IPS DF 4.7 (cell line): ENCODE measurements around the gene DPEP3.
"Not testable (repeated sequence)": the region's sequence is repeated elsewhere in the genome, so short reads cannot be mapped to it uniquely, and the experiment has no call there.

Experiments used
- DNase-seq: peaks from one replicate; pipeline ENCODE4 v3.0.0-alpha.2; 2013; ENCODE audit warnings: low spot score; ENCODE audit errors: extremely low read depth

Gene DPEP3

DNA sequence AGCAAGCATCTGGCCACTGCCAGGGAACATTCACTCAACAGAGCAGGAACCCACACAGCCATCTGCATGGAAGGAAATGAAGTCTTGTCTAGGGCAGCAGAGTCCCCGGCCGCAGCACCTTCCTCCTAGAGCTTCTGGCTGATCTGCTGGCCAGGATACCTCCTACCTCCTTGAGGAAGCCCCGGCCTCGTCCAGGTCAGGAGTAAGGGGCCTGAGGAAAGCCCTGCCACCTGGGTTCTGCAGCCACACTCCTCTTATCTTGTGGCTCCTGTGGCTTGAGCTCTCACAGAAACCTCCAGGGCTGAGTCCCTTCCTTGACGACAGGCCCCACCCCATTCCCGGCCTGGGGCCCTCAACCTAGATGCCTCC lies 13.7 kb upstream of the DPEP3 start:
- not testable (repeated sequence) for DNase-seq

DNA sequence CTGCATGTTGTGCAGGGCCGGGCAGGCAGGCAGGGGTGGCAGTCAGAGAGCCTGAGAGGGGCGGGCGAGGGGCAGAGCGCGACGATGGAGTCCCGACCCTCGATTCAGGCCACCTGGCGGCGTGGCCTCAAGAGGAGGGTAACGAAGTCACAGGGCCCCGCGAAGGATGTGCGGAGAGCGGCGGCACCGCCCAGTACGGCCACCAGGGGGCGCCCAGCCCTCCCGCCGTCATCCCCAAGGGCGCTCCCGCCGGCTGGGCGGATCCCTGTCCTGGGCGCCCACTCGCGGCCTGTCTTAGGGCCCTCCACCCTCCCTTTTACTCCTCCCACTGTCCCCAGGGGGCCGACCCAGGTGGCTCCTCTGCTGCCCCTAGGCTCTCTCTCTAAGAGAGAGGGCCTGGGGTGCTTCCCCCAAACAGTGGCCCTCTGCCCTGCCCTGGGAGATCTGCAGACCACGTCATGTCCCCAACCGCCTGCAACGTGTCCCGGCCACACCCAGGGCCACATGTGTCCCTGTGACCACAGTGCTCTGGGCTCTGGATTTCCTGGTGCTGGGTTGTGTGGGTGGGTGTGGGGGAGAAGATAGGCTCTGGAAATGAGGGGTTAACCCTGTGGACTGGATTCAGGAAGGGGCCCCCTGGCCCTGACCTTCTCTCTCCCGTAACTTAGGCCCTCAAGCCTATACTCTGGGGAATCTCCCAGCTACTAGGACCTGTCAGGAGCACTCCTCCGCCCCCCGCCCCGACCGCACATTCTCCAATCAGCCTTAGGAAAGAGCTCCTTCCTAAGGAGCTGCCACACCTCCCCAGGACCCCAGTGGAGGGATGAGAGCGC lies 13.1 kb upstream of the DPEP3 start:
- no peak for DNase-seq

DNA sequence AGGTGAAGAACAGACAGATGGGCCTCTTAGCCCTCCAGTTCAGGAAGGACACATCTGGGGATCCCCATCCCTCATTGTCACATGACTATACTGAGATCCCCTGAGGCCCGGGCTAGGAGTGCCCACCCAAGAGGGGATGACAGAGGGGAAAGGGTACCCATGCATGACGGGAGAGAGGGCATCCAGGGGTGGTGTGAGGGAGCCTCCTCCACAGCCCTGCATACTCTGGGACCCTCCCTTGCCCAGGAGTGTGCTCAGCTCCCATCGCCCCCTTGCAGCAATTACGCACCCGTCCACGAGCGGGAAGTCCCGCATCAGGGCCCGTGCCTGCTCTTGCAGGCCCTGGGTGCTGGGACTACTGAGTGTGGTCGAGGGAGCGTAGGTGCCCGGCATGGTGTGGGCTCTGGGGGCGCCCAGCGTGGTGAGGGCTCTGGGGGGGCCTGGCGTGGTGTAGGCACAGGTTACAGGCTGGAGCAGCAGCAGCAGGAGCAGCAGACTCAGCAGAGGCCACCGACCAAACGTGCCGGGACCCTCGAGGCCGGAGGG lies 12.4 kb upstream of the DPEP3 start:
- DNase-seq: no peak

DNA sequence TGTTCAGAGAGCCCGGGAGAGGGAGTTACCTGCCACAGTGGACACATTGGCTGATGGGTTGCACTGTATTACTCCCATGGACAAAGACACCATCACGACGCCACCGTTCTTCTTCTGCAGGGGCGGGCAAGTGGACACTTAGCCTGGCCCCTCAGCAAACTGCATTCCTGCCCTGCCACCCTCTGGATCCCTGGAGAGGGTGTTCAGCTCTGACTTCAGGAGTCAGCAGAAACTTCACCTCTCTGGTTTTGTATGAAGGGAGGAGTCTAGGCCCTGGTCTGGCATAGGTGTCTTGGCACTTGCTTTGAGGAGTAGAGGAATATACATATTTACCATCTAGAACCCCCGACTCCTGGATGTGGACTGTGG lies 9.7 kb upstream of the DPEP3 start:
- DNase-seq: no peak

DNA sequence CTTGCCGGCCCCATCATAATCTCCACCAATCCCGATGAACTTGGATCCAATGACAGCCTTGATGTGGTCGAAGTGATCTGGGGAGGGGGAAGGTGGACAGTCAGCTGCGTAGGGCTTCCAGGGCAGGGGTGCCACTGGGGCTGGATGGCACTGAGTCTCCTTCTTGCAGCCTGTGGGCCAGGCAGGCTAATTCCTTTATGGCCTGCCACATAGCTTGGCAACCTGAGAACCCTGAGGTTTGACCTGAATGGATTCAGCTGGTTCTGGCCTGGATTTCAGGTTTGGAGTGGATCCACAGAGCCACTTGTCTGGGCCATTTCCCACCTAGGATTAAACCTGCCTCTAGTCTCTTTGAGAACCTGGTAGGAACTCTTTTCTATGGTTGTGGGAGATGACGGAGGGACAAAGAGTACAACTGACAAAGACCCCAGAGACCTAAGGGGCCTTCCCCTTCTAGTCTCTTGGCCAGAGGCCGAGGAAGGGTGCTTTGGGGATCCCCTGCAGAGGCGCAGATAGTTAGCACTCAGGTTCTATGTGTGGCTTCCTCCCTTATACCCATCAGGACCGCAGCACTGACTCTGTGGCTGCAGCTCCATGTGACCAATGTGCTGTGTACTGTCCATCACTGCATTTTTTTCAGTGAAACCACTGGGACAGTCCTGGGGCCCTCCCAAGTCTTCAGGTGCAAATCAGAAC lies 9.2 kb upstream of the DPEP3 start:
- DNase-seq: no peak

DNA sequence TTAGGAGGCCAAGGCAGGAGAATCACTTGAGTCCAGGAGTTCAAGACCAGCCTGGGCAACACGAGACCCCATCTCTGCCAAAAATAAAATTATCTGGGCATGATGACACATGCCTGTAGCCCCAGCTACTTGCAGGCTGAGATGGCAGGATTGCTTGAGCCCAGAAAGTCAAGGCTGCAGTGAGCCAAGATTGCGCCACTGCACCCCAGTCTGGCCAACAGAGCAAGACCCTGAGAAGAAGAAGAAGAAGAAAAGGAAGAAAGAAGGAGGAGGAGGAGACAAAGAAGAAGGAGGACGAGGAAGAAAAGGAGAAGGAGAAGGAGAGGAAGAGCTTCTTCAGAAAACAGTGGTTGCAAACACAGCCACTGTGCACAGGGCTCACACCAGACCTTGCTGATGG lies 8.4 kb upstream of the DPEP3 start:
- no peak for DNase-seq

DNA sequence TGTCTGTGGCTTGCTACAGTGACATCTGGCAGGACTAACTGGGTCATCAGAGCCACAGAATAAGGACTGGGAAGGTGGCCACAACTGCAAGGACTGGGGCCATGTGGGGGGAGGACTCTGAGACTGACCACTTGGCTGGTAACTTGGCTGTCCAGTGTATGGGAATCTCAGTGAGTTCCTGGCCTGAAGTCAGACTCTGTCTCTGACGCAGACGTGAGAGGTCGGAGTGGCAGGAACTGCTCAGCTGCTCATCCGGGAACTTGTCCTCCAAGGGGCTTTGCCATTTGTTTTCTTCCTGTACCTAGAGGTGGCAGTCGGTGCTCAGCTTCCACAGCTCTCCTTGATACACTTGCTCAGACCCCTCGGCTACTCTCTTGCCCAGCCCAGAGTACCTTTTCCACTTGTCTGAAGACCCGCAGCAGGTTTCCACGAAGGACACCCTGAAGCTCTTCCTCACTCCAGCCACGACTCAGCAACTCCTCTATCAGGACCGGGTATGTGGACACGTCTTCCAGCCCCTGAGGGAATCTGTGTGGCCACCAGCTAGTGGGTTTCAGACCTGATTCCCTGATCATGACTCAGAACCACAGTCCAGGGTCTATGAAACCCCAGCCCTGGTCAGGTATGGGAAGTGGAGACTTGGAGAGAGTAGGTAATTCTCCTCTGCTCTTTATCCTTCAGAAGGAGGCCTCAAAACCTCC lies 7.3 kb upstream of the DPEP3 start:
- no peak for DNase-seq

DNA sequence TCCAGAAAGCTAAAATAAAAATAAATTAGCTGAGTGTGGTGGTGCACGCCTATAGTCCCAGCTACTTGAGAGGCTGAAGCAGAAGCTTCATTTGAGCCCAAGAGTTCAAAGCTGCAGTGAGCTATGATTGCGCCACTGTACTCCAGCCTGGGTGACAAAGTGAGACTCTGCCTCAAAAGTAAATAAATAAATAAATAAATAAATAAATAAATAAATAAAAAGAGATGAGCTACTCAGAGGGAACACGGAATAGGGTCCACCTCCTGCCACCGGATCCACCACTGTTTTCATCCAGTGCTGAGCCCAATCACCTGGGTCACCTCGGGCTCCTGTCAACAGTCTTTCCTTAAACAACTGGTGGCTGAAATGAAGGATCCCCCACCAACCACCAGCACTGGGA lies 6.7 kb upstream of the DPEP3 start:
- no peak for DNase-seq

DNA sequence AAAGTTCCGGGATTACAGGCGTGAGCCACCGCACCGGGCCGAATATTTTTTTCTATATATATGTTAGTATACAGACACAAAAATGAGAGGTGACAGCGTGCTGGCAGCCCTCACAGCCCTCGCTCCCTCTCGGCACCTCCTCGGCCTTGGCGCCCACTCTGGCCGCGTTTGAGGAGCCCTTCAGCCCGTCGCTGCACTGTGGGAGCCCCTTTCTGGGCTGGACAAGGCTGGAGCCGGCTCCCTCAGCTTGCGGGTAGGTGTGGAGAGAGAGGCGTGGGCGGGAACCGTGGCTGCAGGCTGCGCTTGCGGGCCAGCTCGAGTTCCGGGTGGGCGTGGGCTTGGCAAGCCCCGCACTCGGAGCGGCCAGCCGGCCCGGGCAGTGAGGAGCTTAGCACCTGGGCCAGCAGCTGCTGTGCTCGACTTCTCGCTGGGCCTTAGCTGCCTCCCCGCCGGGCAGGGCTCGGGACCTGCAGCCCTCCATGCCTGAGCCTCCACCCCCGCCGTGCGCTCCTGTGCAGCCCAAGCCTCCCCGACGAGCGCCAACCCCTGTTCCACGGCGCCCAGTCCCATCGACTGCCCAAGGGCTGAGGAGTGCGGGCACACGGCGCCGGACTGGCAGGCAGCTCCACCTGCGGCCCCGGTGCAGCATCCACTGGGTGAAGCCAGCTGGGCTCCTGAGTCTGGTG lies 1.9 kb upstream of the DPEP3 start:
- DNase-seq: no peak

DNA sequence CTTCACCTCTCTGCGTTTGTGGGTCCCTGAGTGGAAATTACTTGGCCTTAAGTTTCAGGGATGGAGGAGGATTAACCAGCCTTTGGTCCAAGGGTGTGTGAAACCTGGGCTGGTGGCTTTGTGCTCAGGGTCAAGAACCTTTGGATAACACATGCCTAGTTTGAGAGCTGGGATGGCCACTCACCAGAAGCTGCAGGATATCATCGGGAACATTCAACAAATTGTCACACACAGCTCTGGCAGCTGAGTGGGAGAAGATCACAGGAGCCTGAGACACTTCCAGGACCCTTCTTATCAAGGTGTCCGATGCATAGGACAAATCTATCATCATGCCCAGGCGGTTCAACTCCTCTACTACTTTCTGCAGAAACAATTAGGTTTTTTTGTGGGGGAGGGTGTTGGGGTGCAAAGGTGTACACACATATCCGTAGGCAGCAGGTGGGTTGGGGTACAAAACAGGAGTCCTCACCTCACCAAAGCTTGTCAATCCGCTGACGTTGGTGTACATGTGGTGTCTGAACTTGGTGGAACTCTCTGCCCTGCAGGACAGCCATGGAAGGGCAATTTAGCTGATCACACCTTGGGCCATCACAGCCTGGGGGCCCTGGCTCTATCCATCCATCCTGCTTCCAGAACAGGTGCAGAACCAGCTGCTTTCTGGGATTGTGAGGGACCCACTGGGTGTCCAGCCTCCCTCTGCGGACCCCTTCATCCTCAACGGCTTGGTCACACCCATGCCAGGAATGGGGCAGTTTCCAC lies 2.7 kb downstream of the DPEP3 start:
- no peak for DNase-seq

DNA sequence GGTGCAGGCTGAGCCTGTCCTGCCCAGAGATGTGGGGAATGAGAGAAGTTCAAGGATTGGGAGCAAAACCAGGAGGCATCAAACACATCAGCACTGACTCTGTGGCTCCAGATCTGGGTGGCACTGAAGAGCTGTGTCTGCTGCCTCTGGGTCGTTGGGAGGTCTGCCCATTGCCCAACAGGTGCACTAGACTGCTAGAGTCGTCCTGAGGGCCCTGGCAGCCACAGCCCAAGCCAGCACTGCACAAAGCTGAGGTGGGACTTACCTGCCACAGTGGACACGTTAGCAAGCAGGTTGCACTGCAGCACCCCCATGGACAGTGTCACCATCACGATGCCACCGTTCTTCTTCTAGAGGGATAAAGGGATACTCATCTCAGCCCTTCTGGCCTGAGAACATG lies 3.3 kb downstream of the DPEP3 start:
- no peak for DNase-seq

DNA sequence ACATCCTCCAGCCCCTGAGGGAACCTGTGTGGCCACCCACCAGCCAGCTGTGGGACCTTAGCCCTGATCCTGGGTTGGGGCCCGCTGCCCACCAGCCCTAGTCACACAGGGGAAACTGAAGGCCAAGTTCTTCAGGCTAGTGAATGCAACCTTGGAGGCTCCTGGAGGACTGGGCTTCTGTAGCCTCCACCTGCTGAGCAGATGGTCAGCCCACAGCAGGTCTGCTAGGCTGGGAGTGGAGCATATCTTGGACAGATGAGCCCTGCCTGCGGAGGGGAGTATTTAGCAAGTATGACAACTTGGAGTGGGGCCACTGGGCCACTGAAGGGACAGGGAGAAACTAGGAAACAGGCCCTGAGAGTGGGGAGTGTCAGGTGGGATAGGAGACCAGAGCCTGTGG lies 4.1 kb downstream of the DPEP3 start:
- no peak for DNase-seq

DNA sequence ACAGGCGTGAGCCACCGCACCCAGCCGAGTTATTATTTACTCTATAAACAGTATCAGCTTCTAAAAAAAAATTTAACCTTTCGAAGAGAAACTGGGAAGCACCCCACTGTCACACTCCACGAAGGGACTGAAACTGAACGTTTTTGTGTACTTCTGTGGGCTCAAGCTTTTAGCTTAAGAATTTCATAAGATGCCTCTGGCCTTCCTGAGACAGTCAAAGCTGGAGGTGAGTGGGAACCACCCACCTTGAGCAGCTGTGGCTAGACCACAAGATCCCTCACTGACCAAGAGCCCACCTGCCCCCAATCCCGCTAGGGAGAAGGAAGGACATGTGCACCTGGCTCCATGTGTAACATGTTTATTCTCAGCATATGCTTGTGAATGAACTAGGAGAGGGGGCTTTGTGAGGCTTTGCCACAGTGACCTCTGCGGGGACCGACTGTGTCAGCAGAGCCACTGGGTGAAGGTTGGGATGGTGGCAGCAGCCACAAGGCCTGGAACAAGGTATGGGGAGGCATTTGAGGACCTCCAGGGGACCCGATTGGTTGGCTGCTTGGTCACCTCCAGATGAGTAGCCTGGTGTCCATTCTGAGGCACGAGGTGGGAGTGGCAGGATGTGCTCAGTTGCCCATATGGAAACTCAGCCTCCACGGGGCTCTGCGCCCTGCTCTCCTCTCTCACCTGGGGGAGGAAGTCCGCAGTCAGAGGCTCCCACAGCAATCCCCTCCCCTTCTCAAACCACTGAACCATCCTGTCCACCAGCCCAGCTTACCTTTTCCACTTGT lies 4.8 kb downstream of the DPEP3 start:
- no peak for DNase-seq

DNA sequence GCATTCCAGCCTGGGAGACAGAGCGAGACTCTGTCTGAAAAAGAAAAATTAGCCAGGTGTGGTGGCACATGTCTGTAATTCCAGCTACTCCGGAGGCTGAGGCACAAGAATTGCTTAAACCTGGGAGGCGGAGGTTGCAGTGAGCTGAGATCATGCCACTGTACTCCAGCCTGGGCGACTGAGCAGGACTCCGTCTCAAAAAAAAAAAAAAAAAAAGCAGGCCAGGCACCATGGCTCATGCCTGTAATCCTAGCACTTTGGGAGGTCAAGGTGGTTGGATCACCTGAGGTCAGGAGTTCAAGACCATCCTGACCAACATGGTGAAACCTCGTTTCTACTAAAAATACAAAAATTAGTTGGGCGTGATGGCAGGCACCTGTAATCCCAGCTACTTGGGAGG lies 8.0 kb downstream of the DPEP3 start:
- DNase-seq: not testable (repeated sequence)

DNA sequence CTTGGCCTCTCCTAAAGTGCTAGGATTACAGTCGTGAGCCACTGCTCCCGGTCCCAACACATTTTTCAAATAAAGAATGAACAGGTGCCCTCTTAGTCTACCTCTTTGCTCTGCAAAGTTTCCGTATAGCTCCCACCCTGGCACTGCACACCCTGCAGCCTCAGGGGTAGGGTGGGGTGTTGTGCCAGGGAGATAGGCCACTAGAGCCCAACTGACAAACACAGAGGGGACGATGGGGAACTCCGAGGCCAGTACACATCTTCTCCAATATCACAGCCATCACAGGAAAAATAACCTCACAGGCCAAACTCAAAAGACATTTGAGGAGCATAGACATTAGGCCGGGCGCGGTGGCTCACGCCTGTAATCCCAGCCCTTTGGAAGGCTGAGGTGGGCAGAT lies 9.2 kb downstream of the DPEP3 start:
- DNase-seq: no peak

DNA sequence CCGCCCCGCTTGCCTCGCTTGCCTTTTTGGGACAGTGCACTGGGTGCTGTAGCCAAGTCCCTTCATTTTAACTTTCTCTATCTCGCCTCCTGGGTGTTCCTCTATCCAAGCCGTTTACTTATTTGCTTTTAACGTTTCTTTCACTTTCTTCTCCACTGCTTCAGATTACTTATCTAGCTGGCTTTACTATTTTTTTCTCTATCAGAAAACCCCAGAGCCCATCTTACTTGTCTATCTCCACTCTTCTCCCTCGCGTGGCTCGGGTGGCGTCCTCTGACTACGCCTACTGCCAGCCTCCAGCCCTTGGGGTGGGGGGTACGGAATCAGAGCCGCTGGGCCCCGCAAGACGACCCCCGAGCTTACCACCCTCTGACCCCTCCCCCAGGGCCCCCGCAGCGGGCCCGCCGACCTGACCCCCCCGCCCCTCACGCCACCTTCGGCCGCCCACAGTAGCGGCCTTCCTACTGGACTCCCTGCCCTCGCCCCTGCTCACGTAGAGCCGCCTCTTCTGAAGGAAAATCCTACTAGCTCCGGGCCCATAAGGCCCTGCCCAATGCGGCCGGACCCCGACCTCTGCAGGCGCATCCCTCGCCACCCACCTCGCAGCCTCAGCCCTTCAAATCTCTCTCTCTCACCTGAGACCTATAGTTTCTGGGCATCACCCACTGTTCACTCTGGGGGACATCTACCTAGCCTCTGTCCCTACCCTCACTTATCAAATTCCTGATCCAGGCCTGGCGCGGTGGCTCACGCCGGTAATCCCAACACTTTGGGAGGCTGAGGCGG lies 10.9 kb downstream of the DPEP3 start:
- no peak for DNase-seq

DNA sequence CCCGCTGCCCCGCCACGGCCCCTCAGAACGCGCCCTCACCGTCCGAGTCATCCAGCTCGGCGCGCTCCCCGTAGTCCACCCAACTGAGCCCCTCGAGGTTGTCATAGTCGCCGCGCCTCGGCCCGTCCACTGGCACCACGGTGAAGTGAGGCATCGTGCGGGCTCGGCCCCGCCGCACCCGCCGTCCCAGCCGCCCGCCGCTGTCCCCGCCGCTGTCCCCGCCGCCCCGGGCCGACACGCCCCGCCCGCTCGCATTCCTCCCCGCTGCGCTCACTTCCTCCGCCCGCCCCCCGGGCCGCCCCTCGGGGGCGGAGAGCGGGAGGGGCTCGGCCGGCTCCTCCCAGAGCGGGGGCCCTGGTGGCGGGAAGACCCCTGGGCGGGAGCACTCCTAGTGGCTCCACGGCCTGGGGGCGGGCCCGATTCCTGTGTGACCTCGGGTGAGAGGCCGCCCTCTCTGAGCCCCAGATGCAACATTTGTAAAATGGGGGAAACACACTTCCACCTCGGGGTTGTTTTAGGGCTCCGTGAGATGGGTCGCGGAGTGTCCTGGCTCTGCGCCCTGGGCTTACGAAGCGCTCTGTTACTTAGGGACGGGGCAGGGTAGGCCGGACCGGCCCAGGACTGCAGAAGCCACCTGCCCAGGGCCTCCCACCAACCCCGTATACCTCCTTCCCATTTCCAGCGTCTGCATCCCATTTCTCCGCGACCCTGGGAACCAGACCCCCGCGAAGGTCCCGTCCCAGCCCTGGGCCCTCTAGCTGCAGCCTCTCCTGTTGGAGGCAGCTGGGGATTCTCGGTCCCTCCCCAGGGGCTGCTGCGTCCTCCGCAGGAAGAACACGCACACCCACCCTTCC lies 11.7 kb downstream of the DPEP3 start, which contains the start of gene SLC12A4:
TSS of gene SLC12A4 (minus strand) at position 238 of the 854 bp plus-strand sequence. CDS start at position 154, 84 bp downstream.
- no peak for DNase-seq

DNA sequence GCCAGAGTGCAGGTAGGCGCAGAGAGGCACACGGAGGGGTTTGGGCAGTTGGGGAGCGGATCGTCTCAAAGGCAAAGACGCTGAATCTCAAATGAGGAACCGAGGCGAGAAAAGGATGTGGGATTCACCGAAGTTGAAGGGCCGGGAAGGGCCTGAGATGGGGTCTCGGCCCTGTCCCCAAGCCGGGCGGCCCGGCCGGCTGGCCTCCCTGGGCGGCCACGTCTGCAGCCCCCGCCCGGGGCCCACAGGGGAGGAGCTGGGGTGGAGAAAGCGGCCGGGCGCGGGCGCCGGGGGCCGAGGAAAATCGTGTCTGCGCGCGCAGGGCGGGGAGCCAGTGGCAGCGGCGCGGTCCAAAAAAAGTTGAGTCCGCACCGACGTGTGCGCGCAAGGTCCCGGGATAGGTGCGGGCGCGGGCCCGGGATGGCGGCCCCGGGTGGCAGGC lies 12.3 kb downstream of the DPEP3 start:
- no peak for DNase-seq
